Keratinocyte (primary cell): Measurements from ENCODE around the gene CC2D2B.

Experiments
- EZH2 ChIP-seq: IDR thresholded peaks from one replicate; pipeline ENCODE4 v1.6.1; 2012; ENCODE audit warnings: inconsistent platforms, mild to moderate bottlenecking, low read length, moderate library complexity
- TF ChIP-seq, protein P1 (sequence below), 3 experiments: IDR thresholded peaks in 1 of 3; conservative IDR thresholded peaks in 1 of 3; optimal IDR thresholded peaks in 1 of 3; 2 replicates in 2 of 3; 3 replicates in 1 of 3; pipeline versions ENCODE3 to v1.5.1; 2011; ENCODE audit warnings: low read length in 3 of 3, mild to moderate bottlenecking in 3 of 3, moderate library complexity in 2 of 3, control low read depth in 1 of 3, inconsistent platforms in 1 of 3; ENCODE audit not compliant: insufficient read depth in 2 of 3; ENCODE audit errors: extremely low read depth in 1 of 3

DNA sequence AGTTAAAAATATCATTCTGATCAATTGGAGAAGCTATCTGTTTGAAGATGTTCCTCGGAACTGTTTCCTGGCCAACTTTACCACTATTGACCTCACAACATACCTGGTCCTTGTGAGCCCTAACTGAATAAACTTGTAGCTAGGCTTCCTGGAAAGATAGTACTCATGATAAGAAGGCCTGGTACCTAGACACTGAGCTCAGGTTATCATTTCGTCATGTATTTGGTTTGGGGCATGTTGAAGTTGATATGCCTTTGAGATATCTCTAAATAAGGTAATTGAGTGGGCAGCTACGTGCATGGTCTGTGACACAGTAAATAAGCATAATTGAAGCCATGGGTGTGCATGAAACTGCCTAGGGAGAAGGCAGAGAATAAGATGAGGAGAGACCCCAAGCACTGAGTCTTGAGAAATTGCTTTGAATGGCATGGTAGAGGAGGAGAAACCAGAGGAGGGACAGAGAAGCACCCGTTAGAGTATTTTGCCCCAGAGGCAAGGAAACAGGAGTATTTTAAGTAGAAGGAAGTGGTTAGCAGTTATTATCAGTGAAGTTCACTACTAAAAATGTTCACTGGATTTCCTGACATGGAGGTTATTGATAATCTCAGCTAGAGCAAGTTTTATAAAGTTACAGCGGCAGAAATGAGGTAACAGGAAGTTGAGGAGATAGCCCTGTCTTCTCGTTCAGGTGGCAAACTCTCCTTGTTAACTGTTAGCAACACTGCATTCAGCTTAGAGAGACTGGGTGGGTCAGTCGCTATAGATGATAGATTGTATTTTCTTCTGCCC lies 55.6 kb downstream of the CC2D2B start:
- TF ChIP-seq, protein P1, sequence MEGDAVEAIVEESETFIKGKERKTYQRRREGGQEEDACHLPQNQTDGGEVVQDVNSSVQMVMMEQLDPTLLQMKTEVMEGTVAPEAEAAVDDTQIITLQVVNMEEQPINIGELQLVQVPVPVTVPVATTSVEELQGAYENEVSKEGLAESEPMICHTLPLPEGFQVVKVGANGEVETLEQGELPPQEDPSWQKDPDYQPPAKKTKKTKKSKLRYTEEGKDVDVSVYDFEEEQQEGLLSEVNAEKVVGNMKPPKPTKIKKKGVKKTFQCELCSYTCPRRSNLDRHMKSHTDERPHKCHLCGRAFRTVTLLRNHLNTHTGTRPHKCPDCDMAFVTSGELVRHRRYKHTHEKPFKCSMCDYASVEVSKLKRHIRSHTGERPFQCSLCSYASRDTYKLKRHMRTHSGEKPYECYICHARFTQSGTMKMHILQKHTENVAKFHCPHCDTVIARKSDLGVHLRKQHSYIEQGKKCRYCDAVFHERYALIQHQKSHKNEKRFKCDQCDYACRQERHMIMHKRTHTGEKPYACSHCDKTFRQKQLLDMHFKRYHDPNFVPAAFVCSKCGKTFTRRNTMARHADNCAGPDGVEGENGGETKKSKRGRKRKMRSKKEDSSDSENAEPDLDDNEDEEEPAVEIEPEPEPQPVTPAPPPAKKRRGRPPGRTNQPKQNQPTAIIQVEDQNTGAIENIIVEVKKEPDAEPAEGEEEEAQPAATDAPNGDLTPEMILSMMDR (optimal IDR thresholded peaks at IDR 0.05 in 1 of 3, IDR thresholded peaks at IDR 0.05 in 1 of 3, conservative IDR thresholded peaks at IDR 0.05 in 1 of 3; ENCODE audit: extremely low read depth in 1 of 3, insufficient read depth in 2 of 3, low read length in 3 of 3): no peak
- TF ChIP-seq EZH2: no peak
